HG02870 (cell line): Measurements from ENCODE around the gene NDRG3.
A peak's percentile ranks its signal among the peaks of the same experiment; 100 is the strongest.

Source experiments
- ATAC-seq: cut with Tn5 transposase; IDR thresholded peaks from one replicate; pipeline ENCODE4 v1.9.1; 2021; ENCODE audit warnings: mild to moderate bottlenecking, moderate library complexity; ENCODE audit not compliant: unreplicated experiment

The NDRG3 gene

GRCh38 chr20:36761125-36761524 is 15.2 kb upstream of the NDRG3 start:
- ATAC-seq: no peak

- ATAC-seq: no peak
These were observed 14.8 kb upstream of the NDRG3 start for GRCh38 chr20:36760647-36761046.

- no peak for ATAC-seq
These were observed 12.4 kb upstream of the NDRG3 start for GRCh38 chr20:36758276-36758675.

- no peak for ATAC-seq
These were observed 10.6 kb upstream of the NDRG3 start for GRCh38 chr20:36756496-36756895.

GRCh38 chr20:36754656-36755222 is 8.8 kb upstream of the NDRG3 start:
- no peak for ATAC-seq

GRCh38 chr20:36752582-36752981 is 6.7 kb upstream of the NDRG3 start:
- no peak for ATAC-seq

- ATAC-seq: peak; percentile 38
These were observed 510 bp downstream of the NDRG3 start for GRCh38 chr20:36745234-36745926.

- ATAC-seq: no peak
These were observed 1.1 kb downstream of the NDRG3 start for GRCh38 chr20:36744764-36745191.

- no peak for ATAC-seq
These were observed 1.6 kb downstream of the NDRG3 start for GRCh38 chr20:36744243-36744642.

GRCh38 chr20:36742558-36742957 is 3.3 kb downstream of the NDRG3 start:
- ATAC-seq: no peak

- ATAC-seq: no peak
These were observed 4.8 kb downstream of the NDRG3 start for GRCh38 chr20:36741072-36741471.

GRCh38 chr20:36737183-36737499 is 8.7 kb downstream of the NDRG3 start:
- no peak for ATAC-seq

- ATAC-seq: no peak
These were observed 9.3 kb downstream of the NDRG3 start for GRCh38 chr20:36736451-36737182.

GRCh38 chr20:36732456-36732855 is 13.4 kb downstream of the NDRG3 start:
- ATAC-seq: no peak

GRCh38 chr20:36728986-36729385 is 16.9 kb downstream of the NDRG3 start:
- no peak for ATAC-seq

GRCh38 chr20:36726168-36726567 is 19.7 kb downstream of the NDRG3 start:
- no peak for ATAC-seq

GRCh38 chr20:36720510-36720909 is 25.4 kb downstream of the NDRG3 start:
- ATAC-seq: no peak

- ATAC-seq: no peak
These were observed 28.2 kb downstream of the NDRG3 start for GRCh38 chr20:36717657-36718056.

GRCh38 chr20:36717021-36717420 is 28.9 kb downstream of the NDRG3 start:
- no peak for ATAC-seq

GRCh38 chr20:36712775-36713174 is 33.1 kb downstream of the NDRG3 start:
- ATAC-seq: no peak

- no peak for ATAC-seq
These were observed 36.8 kb downstream of the NDRG3 start for GRCh38 chr20:36709126-36709525.

- ATAC-seq: no peak
These were observed 42.4 kb downstream of the NDRG3 start for GRCh38 chr20:36703530-36703929.
